Neuron (in vitro differentiated cells): ENCODE measurements around the gene DYNC1LI2.

ENCODE experiments used
- H2AFZ ChIP-seq: one replicate; pipeline ENCODE4 v1.6.1; 2013; ENCODE audit warnings: low read depth, mild to moderate bottlenecking, inconsistent platforms, low read length, moderate library complexity
- H3K27me3 ChIP-seq: one replicate; pipeline ENCODE4 v1.6.1; 2013; ENCODE audit warnings: low read length; ENCODE audit not compliant: insufficient read depth
- H3K36me3 ChIP-seq: one replicate; pipeline ENCODE4 v1.6.1; 2013; ENCODE audit warnings: low read length; ENCODE audit not compliant: insufficient read depth
- H3K4me1 ChIP-seq: one replicate; pipeline ENCODE4 v1.6.1; 2013; ENCODE audit warnings: low read length; ENCODE audit not compliant: insufficient read depth
- H3K4me3 ChIP-seq: 2 replicates; pipeline ENCODE4 v1.5.1; 2013; ENCODE audit warnings: mild to moderate bottlenecking, low read length, moderate library complexity
- H3K9me3 ChIP-seq: one replicate; pipeline ENCODE4 v1.6.1; 2013; ENCODE audit warnings: low read length

The DYNC1LI2 gene

GRCh38 chr16:66703406-66704215 is 47.8 kb downstream of the DYNC1LI2 start:
- Histone ChIP-seq H3K4me1 (peaks cover 7% of the 10 kb centered on the region), H3K9me3 (no peaks in the 10 kb centered on the region), H2AFZ (no peak overlapping the region), H3K4me3 (no peak overlapping the region), H3K27me3 (no peaks in the 10 kb centered on the region), H3K36me3 (no peaks in the 10 kb centered on the region)

GRCh38 chr16:66701516-66701915 is 49.9 kb downstream of the DYNC1LI2 start:
- Histone ChIP-seq H3K36me3 (no peaks in the 10 kb centered on the region), H3K27me3 (no peaks in the 10 kb centered on the region), H2AFZ (no peak overlapping the region), H3K9me3 (no peaks in the 10 kb centered on the region), H3K4me1 (peaks cover 5% of the 10 kb centered on the region), H3K4me3 (no peak overlapping the region)

GRCh38 chr16:66701026-66701425 is 50.4 kb downstream of the DYNC1LI2 start:
- Histone ChIP-seq H3K4me1 (peaks cover 5% of the 10 kb centered on the region), H3K4me3 (no peak overlapping the region), H3K36me3 (no peaks in the 10 kb centered on the region), H3K9me3 (no peaks in the 10 kb centered on the region), H2AFZ (no peak overlapping the region), H3K27me3 (no peaks in the 10 kb centered on the region)

GRCh38 chr16:66699898-66700297 is 51.5 kb downstream of the DYNC1LI2 start:
- Histone ChIP-seq H2AFZ (no peak overlapping the region), H3K27me3 (no peaks in the 10 kb centered on the region), H3K4me3 (no peak overlapping the region), H3K36me3 (no peaks in the 10 kb centered on the region), H3K9me3 (no peaks in the 10 kb centered on the region), H3K4me1 (peaks cover 16% of the 10 kb centered on the region)

GRCh38 chr16:66698046-66698445 is 53.4 kb downstream of the DYNC1LI2 start:
- Histone ChIP-seq H3K9me3 (no peaks in the 10 kb centered on the region), H3K4me1 (peaks cover 16% of the 10 kb centered on the region), H2AFZ (no peak overlapping the region)

GRCh38 chr16:66696669-66697630 is 54.5 kb downstream of the DYNC1LI2 start, which contains the start of gene CMTM4:
Gene CMTM4 (minus strand): TSS chr16:66696743. CDS start chr16:66696525, 218 bp downstream.
- Histone ChIP-seq H3K4me1 (peaks cover 16% of the 10 kb centered on the region), H3K4me3 (peak within 1 kb of the TSS; percentile 79), H3K36me3 (no peaks in the 10 kb centered on the region), H3K9me3 (no peaks in the 10 kb centered on the region), H3K27me3 (no peaks in the 10 kb centered on the region), H2AFZ (peak within 1 kb of the TSS; percentile 92)

More at GRCh38 chr16:66698046-66698445, 53.4 kb downstream of the DYNC1LI2 start:
- no peak overlapping the region for H3K4me3 ChIP-seq
- H3K27me3 ChIP-seq = no peaks in the 10 kb centered on the region
- H3K36me3 ChIP-seq = no peaks in the 10 kb centered on the region

GRCh38 chr16:66695935-66696668 is 55.3 kb downstream of the DYNC1LI2 start:
- Histone ChIP-seq H3K36me3 (no peaks in the 10 kb centered on the region), H3K9me3 (no peaks in the 10 kb centered on the region), H2AFZ (peak overlapping the region; percentile 62), H3K27me3 (no peaks in the 10 kb centered on the region), H3K4me1 (peaks cover 16% of the 10 kb centered on the region), H3K4me3 (peak overlapping the region; percentile 73)

GRCh38 chr16:66695471-66695934 is 55.9 kb downstream of the DYNC1LI2 start:
- no peaks in the 10 kb centered on the region for H3K27me3 ChIP-seq
- H3K9me3 ChIP-seq = no peaks in the 10 kb centered on the region
- H2AFZ ChIP-seq = peak overlapping the region; percentile 62
- H3K36me3 ChIP-seq = no peaks in the 10 kb centered on the region
- peaks cover 17% of the 10 kb centered on the region for H3K4me1 ChIP-seq
- H3K4me3 ChIP-seq = peak overlapping the region; percentile 73

GRCh38 chr16:66693149-66693548 is 58.3 kb downstream of the DYNC1LI2 start:
- Histone ChIP-seq H2AFZ (no peak overlapping the region), H3K4me1 (peaks cover 23% of the 10 kb centered on the region), H3K9me3 (no peaks in the 10 kb centered on the region), H3K27me3 (no peaks in the 10 kb centered on the region), H3K4me3 (no peak overlapping the region), H3K36me3 (no peaks in the 10 kb centered on the region)

- Histone ChIP-seq H3K9me3 (no peaks in the 10 kb centered on the region), H3K27me3 (no peaks in the 10 kb centered on the region)
Measured at GRCh38 chr16:66692341-66692740, 59.1 kb downstream of the DYNC1LI2 start.

GRCh38 chr16:66691234-66691633 is 60.2 kb downstream of the DYNC1LI2 start:
- Histone ChIP-seq H3K4me3 (no peak overlapping the region), H3K9me3 (no peaks in the 10 kb centered on the region), H3K36me3 (no peaks in the 10 kb centered on the region), H2AFZ (no peak overlapping the region), H3K27me3 (no peaks in the 10 kb centered on the region), H3K4me1 (peaks cover 18% of the 10 kb centered on the region)

More at GRCh38 chr16:66692341-66692740, 59.1 kb downstream of the DYNC1LI2 start:
- peaks cover 23% of the 10 kb centered on the region for H3K4me1 ChIP-seq
- no peak overlapping the region for H3K4me3 ChIP-seq
- no peaks in the 10 kb centered on the region for H3K36me3 ChIP-seq
- H2AFZ ChIP-seq = no peak overlapping the region

GRCh38 chr16:66690106-66690847 is 61.1 kb downstream of the DYNC1LI2 start:
- H3K36me3 ChIP-seq = no peaks in the 10 kb centered on the region
- H3K4me1 ChIP-seq = peaks cover 11% of the 10 kb centered on the region
- H3K9me3 ChIP-seq = no peaks in the 10 kb centered on the region
- no peaks in the 10 kb centered on the region for H3K27me3 ChIP-seq
- no peak overlapping the region for H3K4me3 ChIP-seq
- no peak overlapping the region for H2AFZ ChIP-seq
